ENCODE results near the gene METTL17. TPM values are rescaled to one million over a fixed set of nuclear protein-coding genes. Genes with fewer than 3 reads are reported as not detected.
"Not testable (repeated sequence)": the region's sequence is repeated elsewhere in the genome, so short reads cannot be mapped to it uniquely, and the experiment has no call there.

The METTL17 gene
- total and polyA plus RNA-seq, 2 of the 13 experiments (the other 11 are each of a cell fraction or from before 2014, with no cell fraction given) = 122 to 199 TPM

DNA sequence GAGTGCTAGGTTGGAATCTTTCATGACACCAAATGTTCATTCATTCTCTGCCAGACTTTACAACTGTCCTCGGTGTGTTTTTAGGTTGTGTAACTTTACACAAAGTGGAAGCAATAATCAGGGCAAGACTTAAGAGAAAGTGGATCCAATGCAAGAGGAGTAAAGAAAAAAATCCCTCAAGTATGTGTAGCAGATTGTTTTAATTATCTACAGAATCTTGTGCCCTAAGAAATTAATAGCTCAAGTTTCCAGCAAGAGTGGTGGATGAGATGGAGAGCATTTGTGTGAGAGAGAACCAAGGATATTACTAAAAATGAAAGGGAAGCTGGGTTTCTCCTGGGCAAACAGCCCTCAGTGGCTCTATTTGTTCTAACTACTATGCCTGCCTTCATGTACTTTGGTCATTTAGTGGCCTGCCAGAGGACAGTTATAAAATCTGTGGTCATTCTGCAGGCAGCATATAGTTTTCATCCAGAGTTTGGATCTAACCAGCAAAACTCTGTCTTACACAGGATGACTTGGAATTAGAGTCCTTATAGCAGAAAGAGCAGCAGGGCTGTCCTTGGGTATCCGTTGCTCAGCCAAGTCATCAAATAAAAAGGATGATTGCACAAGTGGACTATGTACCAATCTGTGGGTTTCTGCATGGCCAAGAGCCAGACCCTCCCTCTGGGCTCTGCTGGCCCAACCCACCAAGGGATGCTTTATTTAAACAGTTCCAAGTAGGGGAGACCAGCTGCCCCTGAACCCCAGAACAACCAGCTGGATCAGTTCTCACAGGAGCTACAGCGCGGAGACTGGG is 34.8 kb upstream of the METTL17 start, which contains the start of gene RNASE2 (continued):
- TF ChIP-seq HOXA3 (CRISPR knock-in tag; IDR thresholded peaks at IDR 0.05) = 0 out of 2 replicates have a peak, but pooled peaks have one; percentile 29

DNA sequence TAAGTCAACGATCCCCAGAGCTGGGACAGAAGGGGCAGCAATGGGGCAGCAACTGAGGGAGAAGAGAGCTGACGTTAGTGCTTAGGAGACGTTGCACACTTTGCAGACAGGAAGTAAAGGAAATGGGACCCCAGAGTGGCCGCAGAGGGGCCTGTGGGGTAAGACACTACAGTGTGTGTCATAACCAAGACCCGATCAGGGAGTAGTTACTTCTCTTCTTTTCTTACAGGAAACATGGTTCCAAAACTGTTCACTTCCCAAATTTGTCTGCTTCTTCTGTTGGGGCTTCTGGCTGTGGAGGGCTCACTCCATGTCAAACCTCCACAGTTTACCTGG is 34.3 kb upstream of the METTL17 start:
- BruUV-seq (replicated peaks); H2AFZ ChIP-seq (ENCODE audit: low read length); H3K27ac ChIP-seq (ENCODE audit: extremely low read length, insufficient read depth, low read length); H3K27me3 ChIP-seq (ENCODE audit: control insufficient read depth in 1 of 2, insufficient read depth in 2 of 2, low read length in 2 of 2); ATAC-seq; H3K36me3 ChIP-seq (replicated peaks in 1 of 2; ENCODE audit: control insufficient read depth in 1 of 2, insufficient read depth in 2 of 2, low read length in 2 of 2); DNase-seq (ENCODE audit: low spot score); intact Hi-C loops (cut with micrococcal nuclease; ENCODE audit: unreplicated experiment); H3K9ac ChIP-seq (ENCODE audit: insufficient read depth, low read depth, low read length); H3K4me3 ChIP-seq (replicated peaks in 1 of 3; ENCODE audit: insufficient read depth in 1 of 3, low read depth in 2 of 3, low read length in 3 of 3); FAIRE-seq; in situ Hi-C loops (cut with HindIII; ENCODE audit: extremely low pct_ligation_motif_present, low pct_unique_long_range_greater_than_20kb); H3K9me3 ChIP-seq (ENCODE audit: low read length); POLR2A ChIA-PET; CTCF ChIA-PET (ENCODE audit: low intra/inter-chr PET ratio, low total read pairs); H3K79me2 ChIP-seq (ENCODE audit: insufficient read depth, low read length); H4K20me1 ChIP-seq (ENCODE audit: insufficient read depth, low read length): not testable (repeated sequence)
- WGBS (ENCODE audit: low lambda C conversion rate) = 18% methylated on average over 5 of the region's 5 CpGs
- peak overlapping the region; percentile 48; the same call in 1 of the 2 replicates for H3K4me2 ChIP-seq (ENCODE audit: low read depth, low read length)
- TF ChIP-seq HDAC1 (CRISPR knock-in tag; IDR thresholded peaks at IDR 0.05) = peak; percentile 4; the same call in 1 of the 2 replicates
- 0 out of 2 replicates have a peak, but pooled peaks have one; percentile 38 for TF ChIP-seq ZNF33A (CRISPR knock-in tag; IDR thresholded peaks at IDR 0.05; ENCODE audit: borderline replicate concordance)
- 0 out of 2 replicates have a peak, but pooled peaks have one; percentile 15 for TF ChIP-seq ZNF292 (CRISPR knock-in tag; IDR thresholded peaks at IDR 0.05; ENCODE audit: borderline replicate concordance, low read depth)
- peaks cover 28% of the 10 kb centered on the region for H3K4me1 ChIP-seq (ENCODE audit: insufficient read depth, low read length)

DNA sequence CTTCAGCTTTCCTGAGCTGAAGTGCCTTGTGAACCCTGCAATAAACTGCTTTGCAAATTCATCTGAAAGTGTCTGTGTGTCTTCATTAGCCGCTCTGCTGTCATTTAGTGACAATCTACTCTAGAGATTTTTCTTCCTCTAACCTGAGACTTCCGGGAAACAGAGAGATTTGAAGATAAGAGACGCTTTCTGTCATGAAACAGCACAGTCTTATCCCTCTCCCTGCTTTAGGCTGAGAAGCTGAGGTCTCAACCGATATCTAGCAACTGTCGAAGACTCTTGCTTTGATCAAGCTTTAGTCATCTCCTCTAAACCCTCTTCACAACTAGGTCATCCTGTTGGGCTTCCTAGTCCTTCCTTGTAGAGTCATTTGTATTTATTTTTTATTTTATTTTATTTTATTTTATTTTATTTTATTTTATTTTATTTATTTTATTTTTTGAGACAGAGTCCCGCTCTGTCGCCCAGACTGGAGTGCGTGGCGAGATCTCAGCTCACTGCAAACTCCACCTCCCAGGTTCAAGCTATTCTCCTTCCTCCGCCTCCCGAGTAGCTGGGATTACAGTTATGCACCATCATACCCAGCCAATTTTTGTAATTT is 33.3 kb upstream of the METTL17 start:
- 67% methylated on average over 11 of the region's 11 CpGs for WGBS (ENCODE audit: low lambda C conversion rate)
- DNase-seq (ENCODE audit: low spot score) (no peak), ATAC-seq (no peak), FAIRE-seq (no peak)
- intact Hi-C loops (cut with micrococcal nuclease; ENCODE audit: unreplicated experiment) = no loop called here
- Histone ChIP-seq H3K9ac (ENCODE audit: insufficient read depth, low read depth, low read length) (no peak overlapping the region), H3K79me2 (ENCODE audit: insufficient read depth, low read length) (no peaks in the 10 kb centered on the region), H3K27ac (ENCODE audit: extremely low read length, insufficient read depth, low read length) (no peak overlapping the region), H4K20me1 (ENCODE audit: insufficient read depth, low read length) (no peaks in the 10 kb centered on the region), H3K4me1 (ENCODE audit: insufficient read depth, low read length) (peaks cover 34% of the 10 kb centered on the region), H3K36me3 (replicated peaks in 1 of 2; ENCODE audit: control insufficient read depth in 1 of 2, insufficient read depth in 2 of 2, low read length in 2 of 2) (no peaks in the 10 kb centered on the region), H2AFZ (ENCODE audit: low read length) (no peak overlapping the region), H3K9me3 (ENCODE audit: low read length) (peaks cover 4% of the 10 kb centered on the region; the same call in 1 of the 2 replicates), H3K27me3 (ENCODE audit: control insufficient read depth in 1 of 2, insufficient read depth in 2 of 2, low read length in 2 of 2) (no peaks in the 10 kb centered on the region), H3K4me3 (replicated peaks in 1 of 3; ENCODE audit: insufficient read depth in 1 of 3, low read depth in 2 of 3, low read length in 3 of 3) (no peak overlapping the region), H3K4me2 (ENCODE audit: low read depth, low read length) (no peak overlapping the region)
- no TSS peak for BruUV-seq (replicated peaks)
- in situ Hi-C loops (cut with HindIII; ENCODE audit: extremely low pct_ligation_motif_present, low pct_unique_long_range_greater_than_20kb) = no loop called here
- ChIA-PET POLR2A (no interaction called here), CTCF (ENCODE audit: low intra/inter-chr PET ratio, low total read pairs) (no interaction called here)
- no peak for TF ChIP-seq RARA (CRISPR knock-in tag; IDR thresholded peaks at IDR 0.05)
- TF ChIP-seq, protein P1, sequence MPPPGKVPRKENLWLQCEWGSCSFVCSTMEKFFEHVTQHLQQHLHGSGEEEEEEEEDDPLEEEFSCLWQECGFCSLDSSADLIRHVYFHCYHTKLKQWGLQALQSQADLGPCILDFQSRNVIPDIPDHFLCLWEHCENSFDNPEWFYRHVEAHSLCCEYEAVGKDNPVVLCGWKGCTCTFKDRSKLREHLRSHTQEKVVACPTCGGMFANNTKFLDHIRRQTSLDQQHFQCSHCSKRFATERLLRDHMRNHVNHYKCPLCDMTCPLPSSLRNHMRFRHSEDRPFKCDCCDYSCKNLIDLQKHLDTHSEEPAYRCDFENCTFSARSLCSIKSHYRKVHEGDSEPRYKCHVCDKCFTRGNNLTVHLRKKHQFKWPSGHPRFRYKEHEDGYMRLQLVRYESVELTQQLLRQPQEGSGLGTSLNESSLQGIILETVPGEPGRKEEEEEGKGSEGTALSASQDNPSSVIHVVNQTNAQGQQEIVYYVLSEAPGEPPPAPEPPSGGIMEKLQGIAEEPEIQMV (CRISPR knock-in tag; IDR thresholded peaks at IDR 0.05; ENCODE audit: low read depth) = no peak
- TF ChIP-seq SSRP1 (CRISPR knock-in tag; IDR thresholded peaks at IDR 0.05) = no peak
- TF ChIP-seq AHR (CRISPR knock-in tag; IDR thresholded peaks at IDR 0.05) = no peak
- TF ChIP-seq MAFK (conservative IDR thresholded peaks at IDR 0.05 in 1 of 2, IDR thresholded peaks at IDR 0.05 in 1 of 2; ENCODE audit: low read length in 2 of 2) = no peak
- no peak for TF ChIP-seq NR2F6 (IDR thresholded peaks at IDR 0.05)
- no peak for TF ChIP-seq NR2F6 (CRISPR knock-in tag; IDR thresholded peaks at IDR 0.05)
- TF ChIP-seq NAIF1 (CRISPR knock-in tag; IDR thresholded peaks at IDR 0.05; ENCODE audit: borderline replicate concordance) = no peak
- no peak for TF ChIP-seq LCORL (IDR thresholded peaks at IDR 0.05)
- no peak for TF ChIP-seq LCORL (CRISPR knock-in tag; IDR thresholded peaks at IDR 0.05)
- TF ChIP-seq ZNF432 (CRISPR knock-in tag; IDR thresholded peaks at IDR 0.05; ENCODE audit: borderline replicate concordance) = no peak
- no peak for TF ChIP-seq MZF1 (CRISPR knock-in tag; IDR thresholded peaks at IDR 0.05; ENCODE audit: borderline replicate concordance)
- no peak for TF ChIP-seq NRL (CRISPR knock-in tag; IDR thresholded peaks at IDR 0.05; ENCODE audit: borderline replicate concordance)

All from HepG2 (cell line).